HepG2 (cell line): Measurements from ENCODE around the gene NCKIPSD. TPM values are rescaled to one million over a fixed set of nuclear protein-coding genes. Genes with fewer than 3 reads are reported as not detected.

Source experiments
- ASH2L ChIP-seq: fragments of 300-600, 200-600 bp; sonication (generic); IDR thresholded peaks from 2 replicates; pipeline ENCODE4 v1.7.0; 2017; ENCODE audit warnings: low read depth, mild to moderate bottlenecking, moderate library complexity, mixed read lengths, low read length; ENCODE audit not compliant: insufficient read length
- CEBPB ChIP-seq: IDR thresholded peaks from 2 replicates; pipeline ENCODE4 v1.6.1; 2011; ENCODE audit warnings: low read depth, low read length, improper control_type of control experiment, borderline replicate concordance
- CHD2 ChIP-seq: IDR thresholded peaks from 2 replicates; pipeline ENCODE4 v1.6.1; 2011; ENCODE audit warnings: low read depth, low read length, improper control_type of control experiment
- ELF1 ChIP-seq: sonication (generic); formaldehyde crosslinking; IDR thresholded peaks from 2 replicates; pipeline ENCODE4 v1.4.0; 2020; ENCODE audit warnings: missing genetic modification reagents
- ELF4 ChIP-seq: sonication (generic); formaldehyde crosslinking; IDR thresholded peaks from 2 replicates; pipeline ENCODE4 v1.5.0; 2020; ENCODE audit warnings: missing genetic modification reagents, mild to moderate bottlenecking, moderate library complexity, borderline replicate concordance
- ETV5 ChIP-seq: IDR thresholded peaks from 2 replicates; pipeline ENCODE4 v1.6.1; 2018; ENCODE audit warnings: missing biosample characterization, missing genetic modification reagents, inconsistent platforms, borderline replicate concordance
- HOXA7 ChIP-seq: sonication (generic); formaldehyde crosslinking; IDR thresholded peaks from 2 replicates; pipeline ENCODE4 v1.8.1; 2022; ENCODE audit warnings: mild to moderate bottlenecking, missing genetic modification reagents, moderate library complexity
- HOXA9 ChIP-seq: sonication (generic); formaldehyde crosslinking; IDR thresholded peaks from 2 replicates; pipeline ENCODE4 v1.8.1; 2022; ENCODE audit warnings: missing genetic modification reagents, mild to moderate bottlenecking, moderate library complexity, borderline replicate concordance
- KLF12 ChIP-seq: sonication (generic); formaldehyde crosslinking; IDR thresholded peaks from 2 replicates; pipeline ENCODE4 v1.4.0; 2020; ENCODE audit warnings: missing genetic modification reagents, borderline replicate concordance
- KLF13 ChIP-seq: sonication (generic); formaldehyde crosslinking; IDR thresholded peaks from 2 replicates; pipeline ENCODE4 v1.4.0; 2020; ENCODE audit warnings: mild to moderate bottlenecking, missing genetic modification reagents
- MAFF ChIP-seq: IDR thresholded peaks from 2 replicates; pipeline ENCODE4 v1.6.1; 2011; ENCODE audit warnings: low read depth, low read length, improper control_type of control experiment
- MAFG ChIP-seq: sonication (generic); formaldehyde crosslinking; IDR thresholded peaks from 2 replicates; pipeline ENCODE4 v1.5.1; 2020; ENCODE audit warnings: mild to moderate bottlenecking, missing genetic modification reagents
- MYC ChIP-seq: sonication (generic); formaldehyde crosslinking; IDR thresholded peaks from 2 replicates; pipeline ENCODE4 v1.9.0; 2021; ENCODE audit warnings: missing genetic modification reagents, borderline replicate concordance
- NFYB ChIP-seq: sonication (generic); formaldehyde crosslinking; IDR thresholded peaks from 2 replicates; pipeline ENCODE4 v1.4.0; 2020; ENCODE audit warnings: missing genetic modification reagents
- POLR2A ChIP-seq, 2 experiments: IDR thresholded peaks; 2 replicates each; pipeline ENCODE4 v1.6.1; 2011; ENCODE audit warnings: low read depth in 2 of 2, low read length in 2 of 2, mild to moderate bottlenecking in 1 of 2, moderate library complexity in 1 of 2; ENCODE audit not compliant: insufficient read depth in 1 of 2
- RFX1 ChIP-seq: fragments of 450-650 bp; IDR thresholded peaks from 2 replicates; pipeline ENCODE4 v1.6.1; 2017
- SCMH1 ChIP-seq: sonication (generic); formaldehyde crosslinking; IDR thresholded peaks from 2 replicates; pipeline ENCODE4 v1.9.0; 2021; ENCODE audit warnings: missing genetic modification reagents, mild to moderate bottlenecking, borderline replicate concordance
- TAF1 ChIP-seq: sonication (generic); formaldehyde crosslinking; IDR thresholded peaks from 2 replicates; pipeline ENCODE4 v1.4.0; 2020; ENCODE audit warnings: missing genetic modification reagents
- TEAD2 ChIP-seq: sonication (generic); formaldehyde crosslinking; IDR thresholded peaks from 2 replicates; pipeline ENCODE4 v1.9.0; 2021; ENCODE audit warnings: missing genetic modification reagents
- ZFP62 ChIP-seq: sonication (generic); formaldehyde crosslinking; IDR thresholded peaks from 2 replicates; pipeline ENCODE4 v1.4.0; 2020; ENCODE audit warnings: missing genetic modification reagents
- ZNF251 ChIP-seq: sonication (generic); formaldehyde crosslinking; IDR thresholded peaks from 2 replicates; pipeline ENCODE4 v1.9.0; 2021; ENCODE audit warnings: mild to moderate bottlenecking, missing genetic modification reagents
- ZNF282 ChIP-seq: fragments of 450-650 bp; IDR thresholded peaks from 2 replicates; pipeline ENCODE4 v1.6.1; 2018; ENCODE audit not compliant: partially characterized antibody
- ZNF33A ChIP-seq: sonication (generic); formaldehyde crosslinking; IDR thresholded peaks from 2 replicates; pipeline ENCODE4 v1.5.1; 2020; ENCODE audit warnings: missing genetic modification reagents, mild to moderate bottlenecking, moderate library complexity, borderline replicate concordance
- ZNF441 ChIP-seq: sonication (generic); formaldehyde crosslinking; IDR thresholded peaks from 2 replicates; pipeline ENCODE4 v1.7.0; 2021; ENCODE audit warnings: missing genetic modification reagents, borderline replicate concordance
- ZNF605 ChIP-seq: sonication (generic); formaldehyde crosslinking; IDR thresholded peaks from 2 replicates; pipeline ENCODE4 v1.8.0; 2022; ENCODE audit warnings: mild to moderate bottlenecking, missing genetic modification reagents
- ZNF879 ChIP-seq: sonication (generic); formaldehyde crosslinking; IDR thresholded peaks from 2 replicates; pipeline ENCODE4 v1.8.1; 2023; ENCODE audit warnings: missing genetic modification reagents
- ZNF891 ChIP-seq: sonication (generic); formaldehyde crosslinking; IDR thresholded peaks from 2 replicates; pipeline ENCODE4 v1.5.0; 2020; ENCODE audit warnings: mild to moderate bottlenecking, missing genetic modification reagents
- polyA plus RNA-seq, 8 experiments: library from polyadenylated mRNA; depleted of rRNA in 3 of 8; stranded (reverse) in 7 of 8; unstranded in 1 of 8; fragments of >200 nt; fragmentation: Illumina TruSeq in 4 of 8; extraction: Trizol in 4 of 8; gene quantifications; 2 replicates each; pipeline versions ENCODE4 v1.2.1 to v1.2.3, GENCODE V29; 2011 to 2016; ENCODE audit warnings: low read depth in 4 of 8, missing spikeins in 1 of 8, mixed read lengths in 1 of 8; ENCODE audit not compliant: insufficient read depth in 1 of 8
- total RNA-seq, 5 experiments: library from RNA; depleted of rRNA; stranded (reverse); fragments of >200 nt; fragmentation: Illumina TruSeq; extraction: Trizol; gene quantifications; 2 replicates each; pipeline ENCODE4 v1.2.3, GENCODE V29; 2016; ENCODE audit warnings: low read depth in 1 of 5
- TF ChIP-seq, protein P1 (sequence below): sonication (generic); formaldehyde crosslinking; conservative IDR thresholded peaks from 2 replicates; pipeline ENCODE4 v1.8.0; 2022; ENCODE audit warnings: missing genetic modification reagents

Gene NCKIPSD
- total and polyA plus RNA-seq, 2 of the 13 experiments (the other 11 are each of a cell fraction or from before 2014, with no cell fraction given), result 13.5 to 35.2 TPM

DNA sequence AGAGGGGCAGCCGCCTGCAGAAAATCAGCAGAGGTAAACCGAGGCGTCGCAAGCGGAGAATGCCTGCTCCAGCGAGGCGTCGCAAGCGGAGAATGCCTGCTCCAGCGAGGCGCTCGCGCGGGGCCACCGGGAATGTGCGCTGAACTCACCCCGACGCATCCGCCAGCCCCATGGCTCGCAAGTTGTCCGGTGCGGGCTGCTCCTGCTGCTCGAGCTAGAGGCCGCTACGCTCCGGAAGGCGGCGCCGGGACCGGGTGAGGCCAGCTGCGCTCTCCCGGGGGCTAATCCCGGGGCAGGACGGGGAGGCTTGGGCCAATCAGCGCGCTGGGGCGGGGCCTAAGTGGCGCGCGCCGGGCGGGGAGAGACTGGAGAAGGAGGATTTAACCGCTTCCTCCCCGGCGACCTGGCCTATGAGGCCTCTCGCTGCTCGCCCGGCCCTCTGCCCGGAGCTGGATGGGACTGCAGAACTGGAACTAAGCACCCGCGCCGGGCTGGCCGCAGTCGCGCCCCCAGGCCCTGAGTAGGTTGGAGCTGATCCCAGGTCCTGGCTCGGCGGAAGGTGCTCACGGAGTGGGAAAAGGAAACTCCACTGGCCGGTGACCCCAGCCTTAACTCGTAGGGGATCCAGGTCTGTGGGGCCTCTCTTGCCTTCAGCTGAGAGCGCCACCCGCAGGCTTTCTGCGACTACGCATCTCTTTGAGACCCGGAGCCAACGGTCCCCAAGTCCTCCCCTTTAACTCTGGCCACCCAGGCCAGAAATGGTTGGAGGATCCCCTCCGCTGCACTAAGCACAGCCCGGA is 50.3 kb downstream of the NCKIPSD start, which contains the start of gene SLC26A6 (continued):
- no peak for TF ChIP-seq ELF4 (CRISPR knock-in tag)
- TF ChIP-seq ZNF441, result peak; percentile 26
- peak; percentile 75 for TF ChIP-seq ETV5 (CRISPR knock-in tag)
- peak; percentile 27; the same call in 1 of the 2 replicates for TF ChIP-seq ELF1 (CRISPR knock-in tag)
- TF ChIP-seq ZNF891 (CRISPR knock-in tag), result peak; percentile 77; the same call in 1 of the 2 replicates
- TF ChIP-seq CEBPB, result no peak
- peak; percentile 76; the same call in 1 of the 2 replicates for TF ChIP-seq ZNF605 (CRISPR knock-in tag)
- no peak; the same call in 1 of the 2 replicates for TF ChIP-seq ZNF879 (CRISPR knock-in tag)
- no peak for TF ChIP-seq SCMH1 (CRISPR knock-in tag)
- TF ChIP-seq RFX1, result no peak
- TF ChIP-seq ZFP62, result peak; percentile 30; the same call in 1 of the 2 replicates
- 0 out of 2 replicates have a peak, but pooled peaks have one; percentile 16 for TF ChIP-seq MAFG (CRISPR knock-in tag)
- TF ChIP-seq, protein P1, sequence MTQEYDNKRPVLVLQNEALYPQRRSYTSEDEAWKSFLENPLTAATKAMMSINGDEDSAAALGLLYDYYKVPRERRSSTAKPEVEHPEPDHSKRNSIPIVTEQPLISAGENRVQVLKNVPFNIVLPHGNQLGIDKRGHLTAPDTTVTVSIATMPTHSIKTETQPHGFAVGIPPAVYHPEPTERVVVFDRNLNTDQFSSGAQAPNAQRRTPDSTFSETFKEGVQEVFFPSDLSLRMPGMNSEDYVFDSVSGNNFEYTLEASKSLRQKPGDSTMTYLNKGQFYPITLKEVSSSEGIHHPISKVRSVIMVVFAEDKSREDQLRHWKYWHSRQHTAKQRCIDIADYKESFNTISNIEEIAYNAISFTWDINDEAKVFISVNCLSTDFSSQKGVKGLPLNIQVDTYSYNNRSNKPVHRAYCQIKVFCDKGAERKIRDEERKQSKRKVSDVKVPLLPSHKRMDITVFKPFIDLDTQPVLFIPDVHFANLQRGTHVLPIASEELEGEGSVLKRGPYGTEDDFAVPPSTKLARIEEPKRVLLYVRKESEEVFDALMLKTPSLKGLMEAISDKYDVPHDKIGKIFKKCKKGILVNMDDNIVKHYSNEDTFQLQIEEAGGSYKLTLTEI (CRISPR knock-in tag), result no peak
- TF ChIP-seq CHD2, result no peak
- no peak for TF ChIP-seq KLF13 (CRISPR knock-in tag)
- peak; percentile 57 for TF ChIP-seq ASH2L
- peak; percentile 40; the same call in 1 of the 2 replicates for TF ChIP-seq MYC
- TF ChIP-seq ZNF251 (CRISPR knock-in tag), result no peak
- no peak for TF ChIP-seq KLF12 (CRISPR knock-in tag)
- 0 out of 2 replicates have a peak, but pooled peaks have one; percentile 62 for TF ChIP-seq HOXA7
- no peak; the same call in 1 of the 2 replicates for TF ChIP-seq ZNF33A (CRISPR knock-in tag)
- peak; percentile 97 for TF ChIP-seq TAF1 (CRISPR knock-in tag)
- peak in 1 of 2 experiments; percentile 83; a peak in 2 of 4 replicates for TF ChIP-seq POLR2A (IDR thresholded peaks at IDR 0.05; ENCODE audit: insufficient read depth in 1 of 2, low read depth in 2 of 2, low read length in 2 of 2)
- TF ChIP-seq MAFF, result no peak
- 0 out of 2 replicates have a peak, but pooled peaks have one; percentile 22 for TF ChIP-seq HOXA9 (CRISPR knock-in tag)
- peak; percentile 96 for TF ChIP-seq NFYB (CRISPR knock-in tag)
- no peak for TF ChIP-seq ZNF282
- TF ChIP-seq TEAD2 (CRISPR knock-in tag), result 0 out of 2 replicates have a peak, but pooled peaks have one; percentile 83
